ENCODE results near the gene LRRC4. TPM values are rescaled to one million over a fixed set of nuclear protein-coding genes. Genes with fewer than 3 reads are reported as not detected.

The LRRC4 gene
- total RNA-seq, 1 experiment from 2014 or later = 0.39 TPM

DNA sequence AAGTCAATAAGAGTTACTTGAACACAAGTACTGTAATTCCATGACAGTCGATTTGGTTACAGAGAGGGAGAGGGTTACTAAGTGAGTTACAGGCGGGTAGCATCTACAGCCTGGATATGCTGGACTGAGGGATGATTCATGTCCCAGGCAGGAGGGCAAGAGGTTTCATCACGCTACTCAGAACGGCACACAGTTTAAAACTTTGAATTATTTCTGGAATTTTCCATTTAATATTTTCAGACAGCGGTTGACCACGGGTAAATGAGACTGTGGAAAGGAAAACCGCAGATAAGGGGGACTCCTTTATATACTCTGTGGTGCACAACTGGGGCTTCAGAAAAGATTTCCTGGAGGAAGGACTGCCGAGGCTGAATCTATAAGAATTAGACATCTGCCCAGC lies 25.7 kb upstream of the LRRC4 start:
- no peak overlapping the region for H3K27ac ChIP-seq
- no peaks in the 10 kb centered on the region; the same call in 1 of the 2 replicates for H4K20me1 ChIP-seq (ENCODE audit: insufficient read depth)
- no peak overlapping the region for H2AFZ ChIP-seq
- no peak for DNase-seq
- no peak overlapping the region for H3K4me3 ChIP-seq
- no peaks in the 10 kb centered on the region for H3K79me2 ChIP-seq (ENCODE audit: low read depth)
- intact Hi-C loops (cut with micrococcal nuclease; ENCODE audit: unreplicated experiment) = no loop called here
- H3K9me3 ChIP-seq (ENCODE audit: insufficient read depth, low read depth) = no peaks in the 10 kb centered on the region
- H3K27me3 ChIP-seq (ENCODE audit: insufficient read depth, low read depth) = no peaks in the 10 kb centered on the region
- H3K4me1 ChIP-seq (replicated peaks; ENCODE audit: insufficient read depth) = no peaks in the 10 kb centered on the region
- no peaks in the 10 kb centered on the region for H3K9me2 ChIP-seq (ENCODE audit: insufficient read depth)
- no peaks in the 10 kb centered on the region for H3F3A ChIP-seq (ENCODE audit: insufficient read depth, low read depth)
- no peaks in the 10 kb centered on the region for H3K36me3 ChIP-seq (ENCODE audit: low read depth)
- ChIA-PET POLR2A (ENCODE audit: unreplicated experiment) (no interaction called here), CTCF (no interaction called here)
- no peak overlapping the region for H3K4me2 ChIP-seq
- TF ChIP-seq EZH2 (IDR thresholded peaks at IDR 0.05; ENCODE audit: low read depth) = no peak
- TF ChIP-seq, protein P1, sequence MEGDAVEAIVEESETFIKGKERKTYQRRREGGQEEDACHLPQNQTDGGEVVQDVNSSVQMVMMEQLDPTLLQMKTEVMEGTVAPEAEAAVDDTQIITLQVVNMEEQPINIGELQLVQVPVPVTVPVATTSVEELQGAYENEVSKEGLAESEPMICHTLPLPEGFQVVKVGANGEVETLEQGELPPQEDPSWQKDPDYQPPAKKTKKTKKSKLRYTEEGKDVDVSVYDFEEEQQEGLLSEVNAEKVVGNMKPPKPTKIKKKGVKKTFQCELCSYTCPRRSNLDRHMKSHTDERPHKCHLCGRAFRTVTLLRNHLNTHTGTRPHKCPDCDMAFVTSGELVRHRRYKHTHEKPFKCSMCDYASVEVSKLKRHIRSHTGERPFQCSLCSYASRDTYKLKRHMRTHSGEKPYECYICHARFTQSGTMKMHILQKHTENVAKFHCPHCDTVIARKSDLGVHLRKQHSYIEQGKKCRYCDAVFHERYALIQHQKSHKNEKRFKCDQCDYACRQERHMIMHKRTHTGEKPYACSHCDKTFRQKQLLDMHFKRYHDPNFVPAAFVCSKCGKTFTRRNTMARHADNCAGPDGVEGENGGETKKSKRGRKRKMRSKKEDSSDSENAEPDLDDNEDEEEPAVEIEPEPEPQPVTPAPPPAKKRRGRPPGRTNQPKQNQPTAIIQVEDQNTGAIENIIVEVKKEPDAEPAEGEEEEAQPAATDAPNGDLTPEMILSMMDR (conservative IDR thresholded peaks at IDR 0.05) = no peak
- no TSS peak for BruUV-seq (replicated peaks)

DNA sequence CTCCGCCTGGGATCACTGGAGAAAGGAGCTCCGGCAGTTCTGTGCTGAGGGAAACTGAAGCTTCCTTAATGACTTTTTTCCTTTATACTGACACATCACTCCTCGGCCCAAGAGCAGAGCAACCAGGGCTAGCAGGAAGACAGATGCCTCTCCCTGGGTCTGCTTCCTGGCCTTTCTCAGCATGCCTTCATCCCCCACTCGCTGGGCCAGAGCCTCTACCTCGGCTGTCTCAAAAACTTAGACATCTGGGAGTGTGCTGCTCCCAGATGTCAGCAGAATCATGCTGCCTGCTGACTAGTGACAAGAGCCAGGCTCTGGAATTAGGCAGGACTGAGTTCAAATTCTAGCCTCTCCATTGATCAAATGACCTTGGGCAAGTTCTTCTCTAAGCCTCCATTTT lies 24.4 kb upstream of the LRRC4 start:
- H2AFZ ChIP-seq = no peak overlapping the region
- intact Hi-C loops (cut with micrococcal nuclease; ENCODE audit: unreplicated experiment) = no loop called here
- no peak overlapping the region for H3K27ac ChIP-seq
- H3K4me2 ChIP-seq = no peak overlapping the region
- H3K79me2 ChIP-seq (ENCODE audit: low read depth) = no peaks in the 10 kb centered on the region
- H3K27me3 ChIP-seq (ENCODE audit: insufficient read depth, low read depth) = no peaks in the 10 kb centered on the region
- no peak for TF ChIP-seq EZH2 (IDR thresholded peaks at IDR 0.05; ENCODE audit: low read depth)
- TF ChIP-seq, protein P1 (conservative IDR thresholded peaks at IDR 0.05) = no peak
- no peaks in the 10 kb centered on the region for H3F3A ChIP-seq (ENCODE audit: insufficient read depth, low read depth)
- no peaks in the 10 kb centered on the region; the same call in 1 of the 2 replicates for H4K20me1 ChIP-seq (ENCODE audit: insufficient read depth)
- no peaks in the 10 kb centered on the region for H3K36me3 ChIP-seq (ENCODE audit: low read depth)
- POLR2A ChIA-PET (ENCODE audit: unreplicated experiment) = no interaction called here
- no TSS peak for BruUV-seq (replicated peaks)
- DNase-seq = no peak
- CTCF ChIA-PET = no interaction called here
- no peaks in the 10 kb centered on the region for H3K4me1 ChIP-seq (replicated peaks; ENCODE audit: insufficient read depth)
- H3K4me3 ChIP-seq = no peak overlapping the region
- no peaks in the 10 kb centered on the region for H3K9me2 ChIP-seq (ENCODE audit: insufficient read depth)
- H3K9me3 ChIP-seq (ENCODE audit: insufficient read depth, low read depth) = no peaks in the 10 kb centered on the region

DNA sequence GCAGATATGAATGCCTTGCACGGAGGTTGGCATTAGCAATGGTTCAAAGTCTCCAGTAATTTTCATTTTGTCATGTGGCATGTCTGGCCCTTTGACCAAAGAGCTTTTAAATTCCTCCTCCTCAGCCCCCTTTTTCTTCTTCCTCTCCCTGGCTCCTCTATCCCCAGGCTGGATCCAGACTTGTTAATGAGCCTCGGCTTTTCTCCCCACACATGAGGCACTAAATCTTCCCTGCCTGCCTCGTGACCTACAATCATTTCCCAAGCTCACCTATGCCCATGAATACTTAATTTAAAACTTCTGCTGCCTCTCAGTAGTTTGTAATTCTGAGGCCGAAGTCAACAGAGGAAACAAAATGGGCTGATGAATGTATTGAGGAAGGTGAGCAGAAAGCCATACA lies 23.3 kb upstream of the LRRC4 start:
- no peak for DNase-seq
- intact Hi-C loops (cut with micrococcal nuclease; ENCODE audit: unreplicated experiment) = no loop called here
- Histone ChIP-seq H3K79me2 (ENCODE audit: low read depth) (no peaks in the 10 kb centered on the region), H3K27ac (no peak overlapping the region), H3K27me3 (ENCODE audit: insufficient read depth, low read depth) (no peaks in the 10 kb centered on the region), H4K20me1 (ENCODE audit: insufficient read depth) (no peaks in the 10 kb centered on the region; the same call in 1 of the 2 replicates), H3K4me3 (no peak overlapping the region), H3K4me1 (replicated peaks; ENCODE audit: insufficient read depth) (no peaks in the 10 kb centered on the region), H2AFZ (no peak overlapping the region), H3K9me3 (ENCODE audit: insufficient read depth, low read depth) (no peaks in the 10 kb centered on the region), H3K36me3 (ENCODE audit: low read depth) (no peaks in the 10 kb centered on the region), H3K9me2 (ENCODE audit: insufficient read depth) (no peaks in the 10 kb centered on the region), H3F3A (ENCODE audit: insufficient read depth, low read depth) (no peaks in the 10 kb centered on the region), H3K4me2 (no peak overlapping the region)
- ChIA-PET CTCF (no interaction called here), POLR2A (ENCODE audit: unreplicated experiment) (no interaction called here)
- no TSS peak for BruUV-seq (replicated peaks)
- no peak for TF ChIP-seq EZH2 (IDR thresholded peaks at IDR 0.05; ENCODE audit: low read depth)
- TF ChIP-seq, protein P1 (conservative IDR thresholded peaks at IDR 0.05) = no peak
